Measurements from ENCODE around the gene RAB11FIP4. TPM values are rescaled to one million over a fixed set of nuclear protein-coding genes. Genes with fewer than 3 reads are reported as not detected.

The RAB11FIP4 gene
- total and polyA plus RNA-seq, 2 of the 13 experiments (the other 11 are each of a cell fraction or from before 2014, with no cell fraction given) = 28.0 to 89.3 TPM

- TF ChIP-seq ZNF609 (CRISPR knock-in tag; IDR thresholded peaks at IDR 0.05; ENCODE audit: borderline replicate concordance) (peak; percentile 89; the same call in 1 of the 2 replicates), CHD2 (IDR thresholded peaks at IDR 0.05; ENCODE audit: low read depth, low read length) (no peak), DNMT1 (CRISPR knock-in tag; IDR thresholded peaks at IDR 0.05) (no peak), ZEB1 (IDR thresholded peaks at IDR 0.05; ENCODE audit: insufficient replicate concordance, low read depth) (peak; percentile 64), BCL3 (CRISPR knock-in tag; IDR thresholded peaks at IDR 0.05) (no peak), ATF7-NPFF (CRISPR knock-in tag; IDR thresholded peaks at IDR 0.05; ENCODE audit: low read depth) (0 out of 2 replicates have a peak, but pooled peaks have one; percentile 13), ATAD3A (CRISPR knock-in tag; IDR thresholded peaks at IDR 0.05) (no peak), MAFG (CRISPR knock-in tag; IDR thresholded peaks at IDR 0.05) (no peak), ZNF441 (CRISPR knock-in tag; IDR thresholded peaks at IDR 0.05; ENCODE audit: borderline replicate concordance) (no peak), ZNF607 (CRISPR knock-in tag; IDR thresholded peaks at IDR 0.05; ENCODE audit: borderline replicate concordance) (peak; percentile 70; the same call in 1 of the 2 replicates), BORCS8-MEF2B (CRISPR knock-in tag; IDR thresholded peaks at IDR 0.05) (peak; percentile 75; the same call in 1 of the 2 replicates), ZNF367 (CRISPR knock-in tag; IDR thresholded peaks at IDR 0.05; ENCODE audit: borderline replicate concordance) (no peak), ZIK1 (CRISPR knock-in tag; IDR thresholded peaks at IDR 0.05; ENCODE audit: borderline replicate concordance, low read depth) (no peak), RNF2 (conservative IDR thresholded peaks at IDR 0.05; ENCODE audit: low read depth) (no peak), ZNF710 (CRISPR knock-in tag; IDR thresholded peaks at IDR 0.05; ENCODE audit: borderline replicate concordance) (peak; percentile 68), EEA1 (CRISPR knock-in tag; IDR thresholded peaks at IDR 0.05; ENCODE audit: borderline replicate concordance) (no peak), SYNCRIP (IDR thresholded peaks at IDR 0.05; ENCODE audit: insufficient read depth, low read depth, low read length) (no peak), ZNF776 (CRISPR knock-in tag; IDR thresholded peaks at IDR 0.05) (no peak), NR2F1 (CRISPR knock-in tag; IDR thresholded peaks at IDR 0.05) (peak; percentile 35 to 64; a peak in 2 of 4 replicates), CC2D1A (CRISPR knock-in tag; IDR thresholded peaks at IDR 0.05) (no peak; the same call in 1 of the 2 replicates)
These were observed 84.1 kb downstream of the RAB11FIP4 start (continued) for GRCh38 chr17:31475378-31476162.

Data from HepG2 (cell line).